ENCODE measurements around the gene DCPS.

- TF ChIP-seq, protein P1, sequence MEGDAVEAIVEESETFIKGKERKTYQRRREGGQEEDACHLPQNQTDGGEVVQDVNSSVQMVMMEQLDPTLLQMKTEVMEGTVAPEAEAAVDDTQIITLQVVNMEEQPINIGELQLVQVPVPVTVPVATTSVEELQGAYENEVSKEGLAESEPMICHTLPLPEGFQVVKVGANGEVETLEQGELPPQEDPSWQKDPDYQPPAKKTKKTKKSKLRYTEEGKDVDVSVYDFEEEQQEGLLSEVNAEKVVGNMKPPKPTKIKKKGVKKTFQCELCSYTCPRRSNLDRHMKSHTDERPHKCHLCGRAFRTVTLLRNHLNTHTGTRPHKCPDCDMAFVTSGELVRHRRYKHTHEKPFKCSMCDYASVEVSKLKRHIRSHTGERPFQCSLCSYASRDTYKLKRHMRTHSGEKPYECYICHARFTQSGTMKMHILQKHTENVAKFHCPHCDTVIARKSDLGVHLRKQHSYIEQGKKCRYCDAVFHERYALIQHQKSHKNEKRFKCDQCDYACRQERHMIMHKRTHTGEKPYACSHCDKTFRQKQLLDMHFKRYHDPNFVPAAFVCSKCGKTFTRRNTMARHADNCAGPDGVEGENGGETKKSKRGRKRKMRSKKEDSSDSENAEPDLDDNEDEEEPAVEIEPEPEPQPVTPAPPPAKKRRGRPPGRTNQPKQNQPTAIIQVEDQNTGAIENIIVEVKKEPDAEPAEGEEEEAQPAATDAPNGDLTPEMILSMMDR (IDR thresholded peaks at IDR 0.05; ENCODE audit: low read length) = no peak
- no peak for TF ChIP-seq EZH2 (IDR thresholded peaks at IDR 0.05; ENCODE audit: borderline replicate concordance, low read length)
Observed at GRCh38 chr11:126335463-126335760, 31.6 kb downstream of the DCPS start.

Data from OCI-LY1 (cell line).